GM11168 (cell line): ENCODE data around the gene RMI2.

Experiments used
- in situ Hi-C: fragments of 300-500 bp; cut with MboI; formaldehyde crosslinking; loops from one replicate; pipeline ENCODE4 v1.12.0; 2022; ENCODE audit warnings: low sequenced_read_pairs; ENCODE audit not compliant: unreplicated experiment

The RMI2 gene

GRCh38 chr16:11393861-11394592, 48.8 kb downstream of the RMI2 start:
- in situ Hi-C loops: loop anchor here (10.0 kb wide), 1 partner anchor 251 kb away; no protein-coding TSS in a partner anchor

GRCh38 chr16:11394593-11394960, 49.3 kb downstream of the RMI2 start:
- in situ Hi-C loops: loop anchor here (10.0 kb wide), 1 partner anchor 250 kb away; no protein-coding TSS in a partner anchor

- in situ Hi-C loops: loop anchor here (10.0 kb wide), 1 partner anchor 250 kb away; no protein-coding TSS in a partner anchor
These were observed 50.0 kb downstream of the RMI2 start for GRCh38 chr16:11395008-11395948.

- in situ Hi-C loops: loop anchor here (10.0 kb wide), 1 partner anchor 249 kb away; no protein-coding TSS in a partner anchor
These were observed 50.6 kb downstream of the RMI2 start for GRCh38 chr16:11395949-11396240.

- in situ Hi-C loops: loop anchor here (10.0 kb wide), 1 partner anchor 248 kb away; no protein-coding TSS in a partner anchor
These were observed 51.2 kb downstream of the RMI2 start for GRCh38 chr16:11396241-11397048.

- in situ Hi-C loops: loop anchor here (10.0 kb wide), 1 partner anchor 247 kb away; no protein-coding TSS in a partner anchor
These were observed 52.9 kb downstream of the RMI2 start for GRCh38 chr16:11398136-11398535.

GRCh38 chr16:11398851-11399250, 53.6 kb downstream of the RMI2 start:
- in situ Hi-C loops: loop anchor here (10.0 kb wide), 1 partner anchor 246 kb away; no protein-coding TSS in a partner anchor

GRCh38 chr16:11399261-11399831, 54.1 kb downstream of the RMI2 start:
- in situ Hi-C loops: loop anchor here (10.0 kb wide), 1 partner anchor 245 kb away; no protein-coding TSS in a partner anchor

GRCh38 chr16:11400076-11400475, 54.8 kb downstream of the RMI2 start:
- in situ Hi-C loops: no loop called here
